GM21515 (cell line): ENCODE data around the gene SHMT2.
"Not testable (repeated sequence)": the region's sequence is repeated elsewhere in the genome, so short reads cannot be mapped to it uniquely, and the experiment has no call there.

Experiments used
- ATAC-seq: cut with Tn5 transposase; IDR thresholded peaks from one replicate; pipeline ENCODE4 v1.9.1; 2021; ENCODE audit not compliant: unreplicated experiment

The SHMT2 gene

GRCh38 chr12:57261428-57261865, 31.9 kb downstream of the SHMT2 start:
- ATAC-seq = no peak

GRCh38 chr12:57262126-57262822, 32.8 kb downstream of the SHMT2 start:
- no peak for ATAC-seq

GRCh38 chr12:57263096-57263495, 33.6 kb downstream of the SHMT2 start:
- no peak for ATAC-seq

DNA sequence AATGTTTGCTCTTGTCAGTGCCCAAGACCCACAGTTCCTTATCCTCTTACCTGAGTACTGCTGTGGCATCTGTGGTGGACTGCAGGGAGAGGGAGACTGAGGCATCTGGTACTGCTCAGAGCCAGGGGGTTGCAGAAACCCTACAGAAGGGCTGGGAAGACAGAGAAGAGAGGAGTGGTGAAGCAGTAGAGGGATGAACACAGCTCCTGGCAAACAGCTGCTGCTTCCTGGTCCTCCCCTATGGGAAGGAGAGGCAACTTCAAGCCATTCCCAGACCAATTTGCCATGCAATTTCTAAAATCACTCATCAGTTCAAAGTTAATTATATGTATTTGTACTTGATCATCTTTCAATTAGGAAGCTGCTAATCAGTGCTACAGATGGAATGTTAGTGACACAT, 37.2 kb downstream of the SHMT2 start:
- ATAC-seq = no peak

- ATAC-seq = no peak
Measured at GRCh38 chr12:57268264-57268663, 38.8 kb downstream of the SHMT2 start.

GRCh38 chr12:57270966-57271470, 41.5 kb downstream of the SHMT2 start:
- no peak for ATAC-seq

GRCh38 chr12:57272337-57273151, 43.0 kb downstream of the SHMT2 start:
- ATAC-seq = no peak

GRCh38 chr12:57273516-57273915, 44.0 kb downstream of the SHMT2 start:
- no peak for ATAC-seq

- not testable (repeated sequence) for ATAC-seq
Measured at GRCh38 chr12:57276233-57276632, 46.7 kb downstream of the SHMT2 start.

GRCh38 chr12:57276935-57277563, 47.5 kb downstream of the SHMT2 start:
- ATAC-seq = no peak

DNA sequence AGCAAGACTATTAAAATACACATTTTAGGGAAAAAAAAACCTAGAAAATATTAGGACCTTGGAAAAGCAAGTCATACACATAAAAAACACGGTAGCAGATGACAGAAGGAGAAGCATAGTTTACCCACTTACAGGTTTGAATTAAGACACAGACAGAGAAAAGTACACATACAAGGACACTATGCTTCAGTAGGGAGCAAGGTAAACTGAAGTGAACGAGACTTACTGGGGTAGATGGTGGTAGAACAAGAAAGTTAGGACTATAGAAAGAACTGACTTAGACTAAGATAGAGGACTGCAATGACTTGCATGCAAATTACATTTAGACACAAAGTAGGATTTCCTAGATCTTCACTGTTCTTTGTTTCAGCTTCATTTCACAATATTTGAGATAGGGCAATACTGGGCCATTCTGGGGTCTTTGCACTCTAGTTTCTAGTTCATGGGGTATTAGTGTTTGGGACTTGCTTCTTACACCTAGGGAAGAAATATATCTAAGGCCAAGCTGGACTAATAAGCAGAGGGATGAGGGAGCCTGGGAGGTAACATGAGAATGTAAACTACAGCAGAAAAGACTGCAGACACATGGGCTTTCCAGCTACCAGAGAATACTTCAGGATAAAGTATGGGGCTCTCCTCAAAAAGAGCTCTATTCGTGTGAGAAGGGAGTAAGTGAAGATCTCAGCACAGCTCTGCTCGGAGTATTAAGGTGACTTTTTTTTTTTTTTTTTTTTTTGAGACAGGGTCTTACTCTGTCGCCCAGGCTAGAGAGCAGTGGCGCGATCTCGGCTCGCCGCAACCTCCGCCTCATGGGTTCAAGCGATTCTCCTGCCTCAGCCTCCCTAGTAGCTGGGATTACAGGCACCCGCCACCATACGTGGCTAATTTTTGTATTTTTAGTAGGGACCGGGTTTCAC, 49.2 kb downstream of the SHMT2 start:
- no peak for ATAC-seq

GRCh38 chr12:57280211-57281062, 50.9 kb downstream of the SHMT2 start:
- peak; percentile 90 for ATAC-seq

DNA sequence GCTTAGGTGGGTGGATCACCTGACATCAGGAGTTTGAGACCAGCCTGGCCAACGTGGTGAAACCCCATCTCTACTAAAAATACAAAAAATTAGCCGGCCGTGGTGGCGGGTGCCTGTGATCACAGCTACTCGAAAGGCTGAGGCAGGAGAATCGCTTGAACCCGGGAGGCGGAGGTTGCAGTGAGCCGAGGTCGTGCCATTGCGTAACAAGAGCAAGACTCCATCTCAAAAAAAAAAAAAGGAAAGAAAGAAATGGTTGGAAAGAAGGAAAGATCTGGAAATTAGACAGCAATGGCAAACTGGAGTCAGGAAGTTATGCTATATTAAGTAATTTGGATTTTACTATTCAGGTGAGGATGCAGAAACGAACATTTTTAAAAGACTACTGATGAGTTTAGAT, 52.6 kb downstream of the SHMT2 start:
- not testable (repeated sequence) for ATAC-seq
